ENCODE results near the gene ANKRD55.

Gene ANKRD55

DNA sequence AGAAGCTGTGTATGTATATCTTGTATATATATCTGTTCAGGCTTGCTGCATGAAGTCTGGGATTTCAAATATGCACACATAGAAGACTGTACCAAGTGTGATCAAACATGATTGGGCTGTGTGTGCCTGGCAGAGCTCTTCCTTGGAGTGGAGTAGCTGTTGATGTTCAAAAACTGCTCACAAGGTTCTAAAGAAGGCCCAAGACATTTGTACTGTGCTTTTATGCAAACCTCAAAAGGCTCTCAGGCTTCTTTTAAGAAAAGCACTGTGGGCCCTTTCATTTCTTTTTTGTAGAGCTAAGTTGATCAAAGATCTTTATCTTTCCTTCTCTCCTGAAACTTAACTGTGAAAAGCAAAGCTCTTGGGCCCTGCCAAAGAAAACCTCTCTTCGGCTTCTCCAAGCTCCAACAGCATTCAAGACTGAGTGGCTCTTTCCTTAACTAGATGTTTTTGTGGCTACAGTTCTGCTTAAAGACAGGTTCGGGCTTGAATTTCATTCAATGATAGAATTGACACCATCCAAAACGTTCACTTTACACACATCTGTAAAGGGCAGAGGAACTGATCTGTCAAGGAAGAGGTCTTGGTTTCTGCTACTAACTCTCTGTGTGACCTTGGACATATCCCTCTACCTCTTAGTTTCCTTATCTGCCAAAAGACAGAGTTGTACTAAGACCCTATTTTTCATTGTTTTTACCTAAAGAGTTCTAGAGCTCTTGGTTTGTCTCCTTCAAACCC lies 132.5 kb downstream of the ANKRD55 start:
- no peak overlapping the region for H3K4me3 ChIP-seq (ENCODE audit: low read depth, low read length)
- TF ChIP-seq, protein P1, sequence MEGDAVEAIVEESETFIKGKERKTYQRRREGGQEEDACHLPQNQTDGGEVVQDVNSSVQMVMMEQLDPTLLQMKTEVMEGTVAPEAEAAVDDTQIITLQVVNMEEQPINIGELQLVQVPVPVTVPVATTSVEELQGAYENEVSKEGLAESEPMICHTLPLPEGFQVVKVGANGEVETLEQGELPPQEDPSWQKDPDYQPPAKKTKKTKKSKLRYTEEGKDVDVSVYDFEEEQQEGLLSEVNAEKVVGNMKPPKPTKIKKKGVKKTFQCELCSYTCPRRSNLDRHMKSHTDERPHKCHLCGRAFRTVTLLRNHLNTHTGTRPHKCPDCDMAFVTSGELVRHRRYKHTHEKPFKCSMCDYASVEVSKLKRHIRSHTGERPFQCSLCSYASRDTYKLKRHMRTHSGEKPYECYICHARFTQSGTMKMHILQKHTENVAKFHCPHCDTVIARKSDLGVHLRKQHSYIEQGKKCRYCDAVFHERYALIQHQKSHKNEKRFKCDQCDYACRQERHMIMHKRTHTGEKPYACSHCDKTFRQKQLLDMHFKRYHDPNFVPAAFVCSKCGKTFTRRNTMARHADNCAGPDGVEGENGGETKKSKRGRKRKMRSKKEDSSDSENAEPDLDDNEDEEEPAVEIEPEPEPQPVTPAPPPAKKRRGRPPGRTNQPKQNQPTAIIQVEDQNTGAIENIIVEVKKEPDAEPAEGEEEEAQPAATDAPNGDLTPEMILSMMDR (IDR thresholded peaks at IDR 0.05; ENCODE audit: borderline replicate concordance, insufficient read depth, low read depth, low read length): no peak

DNA sequence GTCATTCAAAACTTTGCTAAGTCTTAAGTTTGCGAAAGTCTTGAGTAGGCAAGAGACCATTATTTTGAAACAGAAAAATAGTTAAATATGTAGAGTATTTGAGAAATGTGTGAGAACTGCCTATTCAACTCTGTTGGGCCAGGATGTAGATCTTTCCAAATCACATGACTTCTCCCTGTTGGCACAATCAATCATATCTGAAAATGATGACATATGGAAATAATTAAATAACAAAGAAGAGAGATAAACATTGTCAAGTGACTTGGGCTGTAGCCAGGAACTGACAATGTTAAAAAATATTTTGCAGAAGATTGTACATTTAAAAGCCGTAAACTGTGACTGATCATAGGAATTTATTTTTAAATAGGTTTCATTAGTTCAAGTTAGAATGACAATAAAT lies 133.8 kb downstream of the ANKRD55 start:
- TF ChIP-seq, protein P1 (IDR thresholded peaks at IDR 0.05; ENCODE audit: borderline replicate concordance, insufficient read depth, low read depth, low read length): no peak

DNA sequence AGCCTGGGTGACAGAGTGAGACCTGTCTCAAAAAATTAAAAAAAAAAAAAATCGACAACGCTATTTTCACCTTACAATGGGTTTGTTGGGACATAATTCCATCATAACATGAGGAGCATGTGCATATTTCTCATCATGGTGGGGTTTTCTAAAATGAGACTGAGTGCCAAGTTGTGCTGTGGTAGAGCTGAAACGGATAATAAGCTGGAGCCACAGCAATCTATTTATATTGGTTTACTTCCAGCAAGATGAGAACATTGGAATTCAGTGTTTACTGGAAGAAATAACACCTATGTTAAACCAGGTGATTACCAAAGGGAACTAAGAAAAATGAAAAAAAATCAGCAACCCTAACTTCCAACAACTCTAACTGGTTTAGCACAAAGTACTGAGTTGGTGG lies 136.1 kb downstream of the ANKRD55 start:
- TF ChIP-seq, protein P1 (IDR thresholded peaks at IDR 0.05; ENCODE audit: borderline replicate concordance, insufficient read depth, low read depth, low read length): no peak
- no peak overlapping the region for H3K4me3 ChIP-seq (ENCODE audit: low read depth, low read length)

More for the DNA sequence above, 133.8 kb downstream of the ANKRD55 start:
- H3K4me3 ChIP-seq (ENCODE audit: low read depth, low read length): no peak overlapping the region

DNA sequence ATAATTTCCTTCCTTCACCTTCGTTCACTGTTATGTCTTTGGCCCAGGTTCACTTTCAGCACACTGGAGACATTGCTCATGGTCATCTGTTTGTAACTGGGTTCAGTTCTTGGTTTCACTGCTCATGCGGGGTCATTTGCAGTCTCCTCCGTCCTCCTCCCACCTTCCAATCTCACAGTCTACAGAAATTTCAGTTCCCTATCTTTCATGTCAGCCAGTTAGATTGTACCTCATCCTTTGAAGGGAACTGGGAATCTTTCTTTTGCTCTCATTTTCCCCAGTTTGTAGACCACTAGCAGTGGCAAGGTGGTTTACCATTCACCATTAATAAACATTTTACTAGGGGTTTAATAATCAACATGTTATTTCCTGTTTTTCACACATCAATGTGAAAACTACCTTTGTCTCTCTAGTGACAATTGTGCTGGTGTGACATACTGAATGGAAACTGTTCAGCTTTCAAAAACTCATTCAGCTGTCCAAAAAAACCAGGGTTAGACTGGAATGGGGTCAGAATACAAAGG lies 137.5 kb downstream of the ANKRD55 start:
- TF ChIP-seq, protein P1 (IDR thresholded peaks at IDR 0.05; ENCODE audit: borderline replicate concordance, insufficient read depth, low read depth, low read length): no peak

DNA sequence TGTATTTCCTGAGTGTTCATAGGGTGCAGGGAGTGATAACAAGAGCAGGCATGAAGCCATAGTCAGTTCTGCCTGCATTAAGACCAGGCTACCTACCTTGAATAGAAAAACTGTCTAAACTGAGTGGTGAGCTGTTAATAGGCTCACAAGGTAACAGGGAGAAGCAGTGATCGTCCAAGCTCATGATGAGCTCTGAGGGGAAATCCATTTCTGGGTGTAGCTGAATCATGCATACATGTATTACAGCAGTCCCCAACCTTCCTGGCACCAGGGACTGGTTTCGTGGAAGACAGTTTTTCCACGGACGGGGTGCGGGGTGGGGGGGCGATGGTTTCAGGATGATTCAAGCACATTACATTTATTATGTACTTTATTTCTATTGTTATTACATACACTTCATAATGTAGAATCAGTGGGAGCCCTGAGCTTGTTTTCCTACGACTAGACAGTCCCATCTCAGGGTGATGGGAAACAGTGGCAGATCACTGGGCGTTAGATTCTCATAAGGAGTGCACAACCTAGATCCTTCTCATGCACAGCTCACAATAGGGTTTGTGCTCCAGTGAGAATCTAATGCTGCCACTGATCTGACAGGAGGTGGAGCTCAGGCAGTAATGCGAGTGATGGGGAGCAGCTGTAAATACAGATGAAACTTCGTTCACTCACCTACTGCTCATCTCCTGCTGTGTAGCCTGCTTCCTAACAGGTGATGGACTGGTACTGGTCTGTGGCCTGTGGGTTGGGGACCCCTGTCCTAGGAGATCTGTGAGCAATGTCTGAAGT lies 138.4 kb downstream of the ANKRD55 start:
- no peak overlapping the region for H3K4me3 ChIP-seq (ENCODE audit: low read depth, low read length)
- TF ChIP-seq, protein P1 (IDR thresholded peaks at IDR 0.05; ENCODE audit: borderline replicate concordance, insufficient read depth, low read depth, low read length): no peak

More for the DNA sequence above, 137.5 kb downstream of the ANKRD55 start:
- H3K4me3 ChIP-seq (ENCODE audit: low read depth, low read length): no peak overlapping the region

DNA sequence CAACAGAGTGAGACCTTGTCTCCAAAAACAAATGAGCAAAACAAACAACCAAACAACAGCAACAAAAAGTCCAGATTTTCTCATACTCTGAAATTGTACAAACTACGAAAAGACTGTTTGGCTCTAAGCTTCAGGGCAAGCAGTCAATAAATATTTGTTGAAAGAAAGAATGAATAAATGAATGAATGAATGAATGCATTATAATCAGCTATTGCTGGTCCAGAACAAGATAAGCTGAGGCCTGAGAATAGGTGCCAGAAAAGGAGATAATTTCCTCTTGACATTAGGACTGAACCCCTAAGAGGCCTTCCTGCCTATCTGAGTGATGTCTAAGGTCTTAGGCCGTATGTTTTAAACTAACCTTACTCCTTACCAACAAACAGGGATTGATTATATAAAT lies 139.2 kb downstream of the ANKRD55 start:
- no peak overlapping the region for H3K4me3 ChIP-seq (ENCODE audit: low read depth, low read length)
- TF ChIP-seq, protein P1 (IDR thresholded peaks at IDR 0.05; ENCODE audit: borderline replicate concordance, insufficient read depth, low read depth, low read length): no peak

Measured in GM12875 (cell line).